DMS153 (cell line): ENCODE results near the gene QRFPR.
"Not testable (repeated sequence)": the region's sequence is repeated elsewhere in the genome, so short reads cannot be mapped to it uniquely, and the experiment has no call there.

Experiments used
- DNase-seq: peaks from one replicate; lab custom pipeline; 2025; lab: John Stamatoyannopoulos, UW

Gene QRFPR

DNA sequence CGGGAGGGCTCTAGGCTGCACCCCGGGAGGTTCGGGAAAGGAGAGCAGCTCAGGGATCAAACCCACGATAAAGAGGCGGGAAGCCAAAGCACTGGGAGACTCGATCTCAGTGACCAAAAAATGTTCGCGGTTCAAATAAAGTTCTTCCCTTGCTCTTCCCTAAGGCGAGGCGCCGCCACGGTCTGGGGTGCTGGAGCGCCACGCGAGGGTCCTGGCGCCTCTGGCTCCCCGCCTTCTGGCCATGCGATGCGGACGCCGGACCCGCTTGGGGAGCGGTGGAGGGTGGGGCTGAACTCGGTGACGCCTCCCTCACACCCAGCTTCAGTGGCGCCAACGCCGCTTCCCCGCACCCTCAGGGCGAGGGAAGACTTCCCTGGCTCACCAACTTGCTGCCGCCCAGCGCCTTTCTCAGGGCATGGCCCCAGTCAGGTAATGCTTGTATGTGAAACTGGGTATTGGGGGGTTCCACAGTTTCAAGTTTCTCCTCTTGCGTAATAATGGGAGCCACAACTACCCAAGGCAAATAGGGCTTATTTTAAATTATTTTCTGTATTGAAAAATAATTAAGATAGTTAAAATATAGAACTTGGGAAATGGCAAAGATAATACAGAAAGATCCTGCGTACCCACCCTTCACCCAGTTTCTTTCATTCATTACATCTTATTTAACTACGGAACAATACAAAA lies at the start of gene QRFPR:
TSS of gene QRFPR (minus strand) at position 243 of the 687 bp plus-strand sequence. CDS start 371 bp downstream, outside the sequence.
- no peak for DNase-seq

DNA sequence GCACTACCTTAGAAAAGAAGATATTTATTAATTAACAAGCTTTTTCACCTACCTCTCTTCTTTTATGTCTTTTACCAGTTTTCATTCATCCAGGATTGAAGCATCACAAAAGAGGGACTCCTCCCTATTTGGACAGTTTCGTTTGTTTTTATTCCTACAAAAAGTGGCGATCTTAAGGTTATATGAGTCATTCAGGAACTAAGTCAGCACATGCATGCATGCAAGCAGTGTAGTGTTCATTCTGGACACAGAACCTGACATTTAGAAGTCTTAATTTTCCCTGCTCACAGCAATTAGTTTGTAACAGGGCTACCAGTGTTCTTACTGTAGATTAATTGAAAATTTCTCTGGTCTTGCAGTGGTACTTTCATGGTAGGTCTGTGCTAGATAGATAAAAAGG lies 47.9 kb upstream of the QRFPR start:
- no peak for DNase-seq

DNA sequence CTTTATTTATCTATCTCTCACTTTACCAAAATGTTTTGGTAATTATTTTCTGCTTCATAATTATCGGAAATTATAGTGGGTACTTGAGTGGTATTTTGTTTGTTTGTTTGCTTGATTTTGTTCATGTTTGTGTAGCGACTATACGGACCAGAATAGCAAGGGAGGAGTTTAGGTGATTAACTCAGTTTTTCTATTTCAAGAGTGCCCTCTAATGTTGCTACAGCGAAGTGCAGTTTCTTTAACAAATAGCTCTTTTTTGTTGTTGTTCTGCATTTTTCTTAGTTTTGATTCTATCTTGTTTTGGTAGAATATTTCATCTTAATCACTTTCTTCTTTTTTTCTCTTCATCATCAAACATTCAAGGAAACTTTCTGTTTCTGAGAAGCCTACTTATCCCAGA lies 40.8 kb upstream of the QRFPR start:
- DNase-seq, result no peak

DNA sequence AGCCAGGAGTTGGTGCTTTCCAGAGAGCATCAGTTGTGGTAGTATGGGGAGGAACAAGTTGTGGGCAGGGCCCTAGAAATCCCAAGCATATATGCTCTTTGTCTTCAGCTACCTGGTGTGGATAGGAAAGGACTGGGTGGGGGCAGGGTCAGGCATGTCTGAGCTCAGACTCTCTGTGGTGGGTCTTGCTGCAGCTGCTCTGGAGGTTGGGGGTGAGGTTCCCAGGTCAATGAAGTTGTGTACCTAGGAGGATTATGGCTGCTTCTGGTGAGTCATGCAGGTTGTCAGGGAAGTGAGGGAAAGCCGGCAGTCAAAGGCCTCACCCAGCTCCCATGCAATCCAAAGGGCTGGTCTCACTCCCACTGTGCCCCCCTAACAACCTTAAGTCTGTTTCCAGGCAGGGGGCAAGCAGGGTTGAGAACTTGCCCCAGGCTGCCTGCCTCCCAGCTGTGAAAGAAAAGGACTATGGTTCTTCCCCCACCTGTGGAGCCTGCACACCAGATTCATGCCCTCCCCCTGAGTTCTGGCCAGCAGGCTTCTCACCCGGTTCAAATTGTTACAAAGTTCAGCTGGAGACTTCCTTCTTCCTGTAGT lies 30.4 kb upstream of the QRFPR start:
- DNase-seq, result no peak

DNA sequence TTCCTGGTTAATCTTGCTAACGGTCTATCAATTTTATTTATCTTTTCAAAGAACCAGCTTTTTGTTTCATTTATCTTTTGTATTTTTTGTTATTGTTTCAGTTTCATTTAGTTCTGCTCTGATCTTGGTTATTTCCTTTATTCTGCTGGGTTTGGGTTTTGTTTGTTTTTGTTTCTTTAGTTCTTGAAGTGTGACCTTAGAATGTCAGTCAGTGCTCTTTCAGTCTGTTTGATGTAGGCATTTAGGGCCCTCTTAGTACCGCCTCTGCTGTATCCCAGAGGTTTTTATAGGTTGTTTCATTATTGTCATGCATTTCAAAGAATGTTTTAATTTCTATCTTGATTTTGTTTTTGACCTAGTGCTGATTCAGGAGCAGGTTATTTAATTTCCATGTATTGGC lies 27.7 kb upstream of the QRFPR start:
- DNase-seq, result not testable (repeated sequence)

DNA sequence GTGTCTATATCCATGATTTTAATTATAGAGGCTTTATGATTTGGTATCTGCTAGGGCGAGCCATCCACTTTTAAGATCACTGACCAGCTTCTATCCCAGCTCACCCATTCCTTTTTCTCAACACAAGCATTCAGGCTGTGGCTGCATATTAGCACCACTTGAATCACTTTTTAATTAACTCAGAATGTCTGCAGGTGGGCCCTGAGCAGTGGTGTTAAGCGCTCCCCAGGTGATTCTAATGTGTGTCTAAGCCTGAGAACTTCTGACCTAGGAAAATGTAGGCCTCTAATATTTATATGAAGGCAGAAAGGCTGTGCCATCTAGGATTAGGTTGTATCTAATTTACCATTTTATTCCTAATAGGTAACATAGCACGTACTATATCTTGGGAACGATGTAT lies 19.8 kb upstream of the QRFPR start:
- DNase-seq, result no peak

DNA sequence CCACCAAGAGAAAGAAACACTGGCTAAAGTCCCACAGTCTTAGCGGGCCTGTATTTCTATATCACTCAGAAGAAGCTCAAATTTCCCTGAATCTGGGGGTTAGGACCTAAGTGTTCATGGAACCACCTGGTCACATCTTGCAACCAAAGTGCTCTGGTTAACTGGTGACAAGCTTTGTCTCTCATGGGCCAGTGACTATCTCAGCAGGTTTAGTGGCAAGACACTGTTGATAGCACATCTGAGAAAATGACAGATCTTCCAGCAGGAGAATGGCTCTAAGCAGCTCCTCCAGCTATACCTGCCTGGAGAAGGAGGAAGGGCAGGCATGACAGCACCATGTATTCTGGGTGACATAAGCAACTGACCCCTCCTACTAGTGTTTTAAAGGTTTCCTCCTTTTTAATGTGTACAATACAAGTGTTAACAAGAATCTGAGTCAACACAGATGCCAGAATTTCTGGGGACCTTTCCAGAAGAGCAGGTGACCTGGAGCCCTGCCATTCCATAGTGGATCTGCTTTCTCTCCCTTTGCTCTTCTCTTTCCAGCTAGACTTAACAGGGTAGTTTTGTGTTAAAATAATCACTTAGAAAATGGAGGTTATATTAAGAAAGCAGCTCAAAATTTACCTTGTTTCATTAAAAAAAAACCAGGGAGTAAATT lies 17.3 kb upstream of the QRFPR start:
- DNase-seq, result no peak

DNA sequence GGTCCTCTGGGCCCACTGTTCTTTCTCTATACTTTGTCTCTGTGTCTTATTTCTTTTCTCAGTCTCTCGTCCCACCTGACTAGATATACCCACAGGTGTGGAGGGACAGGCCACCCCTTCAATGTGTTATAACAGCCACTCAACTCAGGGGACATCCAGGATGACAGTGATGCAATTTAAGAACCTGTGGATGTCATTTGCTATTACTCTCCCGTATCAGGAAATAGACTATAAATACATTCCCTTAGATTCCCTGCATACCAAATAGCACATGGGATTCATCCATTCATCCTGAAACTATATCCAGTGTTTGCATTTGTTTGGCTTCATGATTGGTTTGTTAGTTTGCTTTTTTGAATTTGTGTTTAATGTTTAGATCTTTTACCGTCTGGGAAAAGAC lies 16.6 kb upstream of the QRFPR start:
- DNase-seq, result no peak

DNA sequence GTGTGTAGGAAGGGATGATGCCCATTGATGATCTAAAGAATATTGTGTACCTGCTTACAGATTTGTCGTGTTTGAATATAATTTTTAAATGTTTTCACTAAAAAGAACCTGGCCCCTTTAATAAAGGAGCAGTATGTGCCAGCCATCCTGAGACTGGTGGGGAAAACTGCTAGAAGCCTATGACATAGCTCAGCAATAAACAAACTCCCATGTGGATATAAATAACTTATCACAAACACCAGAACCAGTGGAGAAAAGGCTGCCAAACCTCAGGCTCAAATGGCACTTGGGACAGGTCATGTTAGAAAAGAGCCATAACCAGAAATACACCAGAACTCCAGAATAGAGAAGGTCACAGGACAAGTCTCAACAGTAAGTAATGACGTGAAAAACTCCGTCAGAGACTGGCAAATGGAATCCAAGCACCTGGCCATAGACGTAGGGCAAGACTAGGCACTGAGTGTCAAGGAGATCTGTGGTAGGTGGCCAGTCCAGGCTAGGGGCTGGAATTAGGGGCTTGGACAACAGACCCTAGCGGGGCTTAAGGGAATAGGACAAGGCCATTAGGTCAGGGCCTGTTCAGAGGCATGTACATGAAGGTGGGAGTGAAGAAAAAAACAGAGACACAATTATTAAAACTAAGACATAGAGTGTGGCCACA lies 11.7 kb upstream of the QRFPR start:
- DNase-seq, result no peak

DNA sequence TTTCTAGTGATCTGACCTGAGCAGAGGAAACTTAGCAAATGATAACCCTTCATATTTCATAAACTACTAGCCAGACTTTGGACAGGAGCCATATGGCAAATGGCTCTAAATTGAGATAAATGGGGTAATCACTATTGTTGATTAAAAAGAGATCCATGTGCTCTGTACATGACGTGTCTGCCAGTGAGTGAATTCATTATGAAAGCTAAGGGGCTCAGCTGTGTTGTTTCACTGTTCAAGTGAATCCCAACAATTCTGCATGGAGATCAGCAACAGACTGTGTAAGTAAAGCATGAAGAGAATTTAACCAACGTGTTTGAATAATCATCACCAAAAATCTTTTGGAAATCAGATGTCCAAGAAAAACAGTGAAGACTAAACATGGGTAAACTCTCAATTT lies 9.5 kb upstream of the QRFPR start:
- DNase-seq, result no peak

DNA sequence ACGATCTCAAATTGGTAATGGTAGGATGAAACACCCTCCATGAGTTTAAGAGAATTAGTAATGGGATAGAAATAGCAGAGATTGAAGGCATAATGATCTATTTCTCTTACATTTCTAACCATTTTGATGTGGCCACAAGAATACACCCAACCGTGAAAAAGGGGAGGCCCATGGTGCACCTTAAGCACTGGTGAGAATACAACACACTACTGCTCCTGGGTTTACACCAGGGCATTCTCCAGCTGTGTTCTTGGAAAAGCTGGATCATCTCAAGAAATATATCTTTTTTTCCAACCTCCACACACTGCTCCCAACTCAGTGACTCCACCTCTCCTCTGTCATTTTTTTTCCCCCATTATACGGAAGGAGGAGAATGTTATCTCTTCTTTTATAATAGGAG lies 1.5 kb downstream of the QRFPR start:
- no peak for DNase-seq

DNA sequence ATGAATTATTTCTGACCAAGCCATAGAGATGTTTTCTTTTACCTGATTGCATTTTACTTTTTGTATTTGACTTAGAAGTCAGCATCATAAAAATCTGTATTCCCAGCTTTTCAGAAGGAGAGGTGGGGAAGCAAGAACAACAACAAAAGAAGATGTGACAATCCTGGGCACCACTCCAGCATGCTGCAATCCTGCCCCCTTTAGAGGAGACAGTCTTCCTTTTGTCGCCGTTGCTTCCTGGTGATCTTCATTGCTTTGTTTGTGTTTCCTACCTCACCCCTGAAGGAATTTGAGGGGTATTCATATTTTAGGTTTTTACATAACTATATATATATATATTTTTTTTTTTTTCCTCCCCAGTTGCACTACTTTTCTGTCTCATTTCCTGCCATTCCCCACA lies 3.7 kb downstream of the QRFPR start:
- DNase-seq, result no peak

DNA sequence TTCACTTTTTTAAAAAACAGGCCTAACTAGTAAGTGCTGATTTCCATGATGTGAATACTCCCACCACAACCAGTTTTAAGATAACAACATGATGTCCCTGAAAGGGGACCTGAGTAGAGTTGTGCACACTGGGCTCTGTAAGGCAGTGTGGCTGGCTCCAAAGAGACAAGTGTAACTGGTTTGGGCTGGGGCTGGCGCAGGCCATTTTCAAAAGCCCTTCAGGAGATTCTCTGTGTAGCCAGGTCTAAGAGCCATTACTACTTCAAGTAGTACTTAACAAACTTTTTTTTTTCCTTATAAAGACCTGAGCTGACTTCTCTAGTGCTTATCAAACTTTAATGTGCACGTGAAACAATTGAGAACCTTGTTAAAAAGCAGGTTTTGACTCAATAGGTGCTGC lies 4.3 kb downstream of the QRFPR start:
- no peak for DNase-seq

DNA sequence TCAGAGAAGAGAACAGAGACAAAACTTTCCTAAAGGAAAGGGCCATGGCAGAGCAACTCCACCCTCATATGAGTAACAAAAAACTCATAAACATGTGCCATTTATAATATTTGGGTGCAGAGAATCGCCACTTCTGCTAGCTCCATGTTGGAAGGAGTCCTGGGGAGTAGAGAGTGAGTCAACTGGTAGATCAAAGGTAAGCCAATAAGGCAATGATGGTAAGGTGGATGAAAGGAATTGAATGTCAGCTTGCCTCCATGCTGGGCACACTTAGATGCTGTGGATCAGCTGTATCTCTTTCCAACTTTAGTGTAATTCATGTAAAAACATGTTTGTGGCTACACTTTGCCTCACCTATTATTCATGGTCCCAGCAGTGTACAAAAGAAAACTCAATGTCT lies 4.7 kb downstream of the QRFPR start:
- DNase-seq, result no peak

DNA sequence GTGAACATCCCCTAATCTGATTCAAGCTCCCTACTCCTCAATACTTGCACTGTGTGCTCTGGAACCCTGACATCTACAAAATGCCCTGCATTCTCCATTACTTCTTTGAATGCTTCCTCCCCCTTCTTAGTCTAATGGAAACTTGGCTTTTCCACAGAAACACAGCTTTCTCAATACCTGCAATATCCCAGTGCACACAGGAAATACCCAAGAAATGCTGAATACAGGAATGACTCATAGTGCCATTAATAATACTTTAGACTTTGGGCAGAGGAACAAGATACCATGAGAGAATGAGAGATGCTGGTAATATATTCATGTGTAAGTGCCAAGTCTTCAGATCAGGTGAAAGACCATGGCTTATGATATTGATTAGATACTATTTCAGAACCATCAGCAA lies 5.6 kb downstream of the QRFPR start:
- no peak for DNase-seq

DNA sequence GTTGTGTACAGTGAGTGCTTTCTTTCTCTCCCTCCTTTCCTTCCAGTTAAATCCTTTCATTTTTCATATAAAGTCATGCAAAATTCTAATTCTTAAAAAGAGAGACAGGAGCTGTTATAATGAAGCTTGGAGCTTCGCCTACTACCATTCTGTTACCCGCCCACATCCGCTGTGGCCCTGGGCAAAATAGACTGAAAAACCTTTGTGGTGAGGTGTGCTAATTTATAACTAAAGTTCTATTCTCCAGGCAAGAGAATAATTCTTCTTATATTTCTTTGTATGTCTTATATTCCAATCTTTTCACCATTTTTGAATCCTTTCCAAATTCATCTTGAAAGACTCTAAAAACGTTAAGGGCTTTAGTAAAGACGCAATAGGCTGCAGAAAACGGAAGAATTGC lies 7.0 kb downstream of the QRFPR start:
- DNase-seq, result no peak

DNA sequence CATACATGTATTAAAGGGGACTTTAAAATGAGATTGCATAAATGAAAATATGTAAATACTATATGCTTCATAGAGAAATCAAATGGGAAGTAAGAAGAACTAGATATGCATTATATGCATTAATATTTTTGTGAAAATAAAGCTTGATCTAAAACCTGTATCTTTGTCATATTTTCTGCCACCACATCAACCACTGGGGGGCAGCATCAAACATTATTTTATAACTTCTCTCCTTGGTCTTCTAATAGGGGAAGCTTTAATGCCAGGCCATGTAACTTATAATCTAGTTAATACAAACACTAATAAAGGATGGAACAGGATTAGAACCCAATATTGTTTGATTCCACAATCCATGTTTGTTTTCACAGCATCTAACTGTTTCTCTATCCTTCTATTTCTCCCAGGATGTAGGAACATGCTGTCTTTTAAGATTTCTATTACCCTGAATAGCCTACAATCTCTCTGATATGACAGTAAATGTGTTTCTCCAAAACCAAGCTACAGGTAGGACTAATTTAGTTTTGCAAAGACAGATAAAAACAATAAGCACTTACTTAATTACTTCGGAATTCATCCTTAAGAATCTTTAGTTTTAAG lies 10.0 kb downstream of the QRFPR start:
- no peak for DNase-seq

DNA sequence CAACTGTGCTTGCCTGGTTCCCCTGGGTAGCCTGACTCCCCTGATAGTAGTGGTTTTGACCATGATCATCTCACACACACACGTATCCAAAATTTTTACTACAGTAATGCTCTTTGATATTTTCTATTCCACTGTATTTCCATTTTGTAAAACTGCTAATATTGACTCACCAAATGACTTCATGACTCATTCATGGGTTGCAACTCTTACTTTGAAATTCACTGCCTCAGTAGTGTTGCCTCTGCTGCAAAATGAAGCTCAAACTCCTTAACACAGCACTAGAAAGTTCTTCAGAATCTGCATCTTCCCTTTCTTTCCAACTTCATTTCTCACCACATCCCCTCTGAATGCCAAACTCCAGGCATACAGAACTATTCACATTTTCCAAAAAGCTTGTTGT lies 20.3 kb downstream of the QRFPR start:
- DNase-seq, result no peak

DNA sequence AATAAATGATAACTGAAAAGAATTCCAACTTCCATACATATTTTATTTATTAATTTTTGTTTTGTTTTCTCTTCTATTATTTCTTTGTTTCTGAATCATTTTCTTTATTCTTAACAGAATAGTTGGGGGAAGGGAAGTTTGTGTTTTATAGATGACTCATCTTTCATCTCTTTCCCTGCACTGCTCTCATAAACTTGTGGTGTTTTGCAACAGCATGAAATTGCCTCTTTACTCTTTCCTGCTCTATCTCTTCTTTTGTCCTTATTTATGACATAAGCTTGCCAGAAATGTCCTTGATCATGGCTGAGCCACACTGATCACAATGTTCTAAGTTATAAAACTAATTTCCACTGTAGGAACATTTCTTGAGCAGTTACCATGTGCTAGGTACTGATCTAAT lies 22.3 kb downstream of the QRFPR start:
- DNase-seq, result no peak

DNA sequence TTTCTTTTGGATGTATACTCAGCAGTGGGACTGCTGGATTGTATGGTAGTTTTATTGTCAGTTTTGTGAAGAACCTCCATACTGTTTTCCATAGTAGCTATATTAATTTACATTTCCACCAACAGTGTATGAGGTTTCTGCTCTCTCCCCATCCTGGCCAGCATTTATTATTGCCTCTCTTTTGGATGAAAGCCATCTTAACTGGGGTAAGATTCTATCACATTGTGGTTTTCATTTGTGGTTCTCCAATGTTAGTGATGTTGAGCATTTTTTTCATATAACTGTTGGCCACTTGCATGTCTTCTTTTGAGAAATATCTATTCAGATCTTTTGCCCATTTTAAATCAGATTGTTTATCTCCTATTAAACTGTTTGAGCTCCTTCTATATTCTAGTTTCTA lies 27.6 kb downstream of the QRFPR start:
- no peak for DNase-seq

DNA sequence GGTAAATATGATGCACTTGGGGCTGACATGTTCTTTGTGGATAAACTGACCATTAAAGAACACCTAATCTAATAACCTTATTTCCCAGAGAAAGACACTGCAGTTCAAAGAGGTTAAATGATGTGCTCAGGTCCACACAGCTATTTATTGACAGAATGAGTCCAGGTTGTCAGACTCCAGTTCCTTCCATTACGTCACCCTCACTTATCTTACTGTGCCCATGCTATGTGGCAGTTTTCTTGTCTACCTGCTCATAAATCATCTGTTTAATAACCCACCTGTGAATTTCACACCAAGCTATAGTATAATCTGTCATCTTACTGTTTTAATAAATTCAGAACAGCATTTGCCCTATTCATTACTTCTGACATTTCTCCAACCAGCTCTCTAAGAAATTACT lies 36.7 kb downstream of the QRFPR start:
- DNase-seq, result no peak

DNA sequence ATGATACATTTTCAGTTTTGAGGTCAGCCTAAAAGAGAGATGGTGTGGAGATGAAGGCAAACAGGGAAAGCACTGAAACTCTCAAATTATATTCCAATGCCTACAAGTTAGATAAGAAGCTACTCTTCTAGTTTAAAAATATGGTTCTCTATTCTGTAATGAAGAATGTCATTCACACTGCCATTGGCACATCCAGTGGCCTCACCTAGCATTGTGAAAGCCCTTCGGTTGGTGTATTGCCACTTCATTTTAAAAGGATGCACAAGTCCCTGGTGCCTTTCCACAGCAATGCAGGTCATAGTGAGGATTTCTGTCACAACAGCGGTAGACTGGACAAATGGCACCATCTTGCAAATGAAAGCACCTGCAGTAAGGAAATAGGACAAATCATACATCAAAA lies 40.6 kb downstream of the QRFPR start:
- DNase-seq, result no peak

DNA sequence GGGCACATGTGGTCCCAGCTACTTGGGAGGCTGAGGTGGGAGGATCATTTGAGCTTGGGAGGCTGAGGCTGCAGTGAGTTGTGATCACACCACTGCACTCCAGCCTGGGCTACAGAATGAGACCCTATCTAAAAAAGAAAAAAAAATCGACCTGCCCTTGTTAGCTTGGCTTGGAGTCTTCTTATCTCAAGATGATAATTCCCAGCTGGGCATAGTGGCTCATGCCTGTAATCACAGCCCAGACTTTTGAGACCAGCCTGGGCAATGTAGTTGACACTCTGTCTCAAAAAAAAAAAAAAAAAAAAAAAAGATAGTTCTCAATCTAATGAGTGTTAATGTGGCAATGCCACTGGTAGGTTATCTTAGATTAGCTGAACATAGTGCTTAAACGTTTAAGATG lies 41.0 kb downstream of the QRFPR start:
- no peak for DNase-seq
